ENCODE results near the gene IL22RA1.

- TF ChIP-seq TBP (optimal IDR thresholded peaks at IDR 0.05; ENCODE audit: low read depth, low read length) = no peak
- TF ChIP-seq EZH2 (IDR thresholded peaks at IDR 0.05; ENCODE audit: borderline replicate concordance, low read depth, low read length) = no peak
- TF ChIP-seq CTCF (IDR thresholded peaks at IDR 0.05 in 2 of 3, conservative IDR thresholded peaks at IDR 0.05 in 1 of 3; ENCODE audit: insufficient read depth in 2 of 3, low read depth in 1 of 3, low read length in 3 of 3) = no peak
- no peak for TF ChIP-seq TFE3 (CRISPR knock-in tag; IDR thresholded peaks at IDR 0.05)
Observed at GRCh38 chr1:24109166-24109483, 33.8 kb downstream of the IL22RA1 start.

Measured in K562 (cell line).